Measurements from ENCODE around the gene NAV2.
"Not testable (repeated sequence)": the region's sequence is repeated elsewhere in the genome, so short reads cannot be mapped to it uniquely, and the experiment has no call there.

NAV2 gene

DNA sequence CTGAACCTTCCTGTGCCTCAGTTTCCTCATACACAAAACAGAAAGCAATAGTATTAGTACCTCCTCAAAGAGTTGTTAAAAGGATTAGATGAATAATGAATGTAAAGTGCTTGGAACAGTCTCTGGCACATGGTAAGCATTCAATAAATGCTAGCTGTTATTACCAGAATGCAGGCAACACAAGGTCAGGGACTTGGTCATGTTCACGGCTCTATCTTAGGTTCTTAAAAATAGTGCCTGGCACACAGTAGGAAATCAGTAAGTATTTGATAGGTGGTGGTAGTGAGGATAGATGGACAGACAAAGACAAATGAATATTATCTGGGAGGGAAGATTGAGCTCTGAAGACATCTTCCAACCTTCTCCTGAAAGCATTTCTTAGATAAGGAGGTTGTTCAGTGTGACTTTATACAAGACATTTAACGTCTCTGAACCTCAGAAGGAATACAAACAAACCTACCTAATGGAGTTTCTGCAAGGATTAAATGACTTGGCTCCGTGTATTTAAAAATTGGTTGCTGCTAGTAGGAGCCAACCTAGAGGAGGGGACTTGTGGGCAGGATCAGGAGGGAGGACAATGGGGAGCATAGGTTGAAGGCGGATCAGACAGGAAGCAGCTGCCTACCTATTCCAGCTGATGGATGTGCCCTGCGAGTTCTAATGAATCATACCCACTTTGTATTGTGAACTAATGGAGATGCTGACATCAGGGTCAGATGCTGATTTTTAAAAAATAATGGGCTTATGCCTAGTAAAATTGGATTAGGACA is 353.6 kb downstream of the NAV2 start:
- DNase-seq = no peak

DNA sequence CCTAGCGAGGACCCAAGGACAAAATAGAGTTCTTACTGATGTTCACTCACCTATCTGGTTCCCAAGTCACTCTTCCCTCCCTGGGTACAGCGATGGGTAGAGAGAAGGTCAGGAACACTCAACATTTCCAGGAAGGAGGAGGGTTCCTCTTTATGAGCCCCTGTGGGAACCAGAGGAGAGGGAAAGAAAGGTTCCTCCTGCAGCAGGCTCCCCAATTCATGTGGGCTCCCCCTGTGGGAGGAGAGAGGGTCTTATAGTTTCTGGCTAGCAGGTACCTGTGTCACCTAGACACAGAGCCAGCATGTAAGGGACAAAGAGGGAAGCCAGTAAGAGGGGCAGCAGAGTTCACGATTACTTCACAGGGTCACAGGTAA is 354.1 kb downstream of the NAV2 start:
- DNase-seq = no peak

DNA sequence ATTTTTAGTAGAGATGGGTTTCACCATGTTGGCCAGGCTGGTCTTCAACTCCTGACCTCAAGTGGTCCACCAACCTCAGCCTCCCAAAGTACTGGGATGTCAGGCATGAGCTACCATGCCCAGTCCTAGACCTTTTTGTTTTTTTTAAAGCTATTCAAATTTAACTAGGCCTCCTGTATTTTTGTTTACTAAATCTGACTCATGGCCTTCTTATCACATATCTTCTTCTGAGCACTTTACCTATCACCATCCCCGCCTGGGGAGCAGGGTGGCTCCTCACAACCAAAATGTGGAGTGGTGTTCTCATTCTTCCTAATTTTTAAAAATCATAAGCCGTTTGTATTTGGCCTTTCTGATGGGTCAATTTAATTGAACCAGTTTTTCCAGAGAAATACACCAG is 355.0 kb downstream of the NAV2 start:
- DNase-seq = no peak

DNA sequence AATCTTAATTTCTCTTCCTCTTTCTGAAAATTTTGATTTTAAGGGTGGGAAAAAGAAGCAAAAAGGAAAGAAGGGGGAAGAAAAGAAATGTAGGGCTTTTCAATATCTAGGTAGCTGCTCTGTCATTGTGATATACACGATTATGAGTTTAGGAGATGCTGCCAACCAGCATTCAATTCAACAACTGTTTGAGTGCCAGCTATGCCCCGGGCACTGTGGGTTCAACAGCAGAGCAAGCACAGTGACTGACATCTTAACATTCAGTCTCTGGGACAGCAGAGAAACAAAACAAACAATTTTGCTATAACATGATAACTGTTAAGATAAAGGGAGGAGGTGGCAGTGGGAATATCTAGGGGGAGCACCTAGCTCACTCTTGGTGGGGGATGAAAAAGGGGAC is 356.1 kb downstream of the NAV2 start:
- DNase-seq = no peak

DNA sequence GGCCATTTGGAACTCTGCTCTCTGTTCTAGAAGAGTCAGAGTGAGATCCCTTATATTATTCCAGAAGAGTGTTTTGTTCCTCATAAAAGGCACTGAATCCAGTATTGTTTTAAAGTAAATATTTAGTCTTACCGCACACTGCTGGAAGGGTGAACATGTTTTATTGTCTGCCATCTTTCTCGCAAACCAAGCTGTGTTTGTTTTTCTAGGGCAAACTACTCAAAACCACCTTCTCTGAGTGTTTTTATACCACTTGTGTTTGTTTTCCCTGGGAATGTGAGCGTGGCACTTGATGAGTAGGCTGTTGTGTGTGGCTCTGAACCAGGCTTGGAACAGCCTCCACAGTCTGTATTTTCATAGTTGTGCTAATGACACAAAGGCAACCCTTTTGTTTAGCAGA is 357.8 kb downstream of the NAV2 start:
- no peak for DNase-seq

DNA sequence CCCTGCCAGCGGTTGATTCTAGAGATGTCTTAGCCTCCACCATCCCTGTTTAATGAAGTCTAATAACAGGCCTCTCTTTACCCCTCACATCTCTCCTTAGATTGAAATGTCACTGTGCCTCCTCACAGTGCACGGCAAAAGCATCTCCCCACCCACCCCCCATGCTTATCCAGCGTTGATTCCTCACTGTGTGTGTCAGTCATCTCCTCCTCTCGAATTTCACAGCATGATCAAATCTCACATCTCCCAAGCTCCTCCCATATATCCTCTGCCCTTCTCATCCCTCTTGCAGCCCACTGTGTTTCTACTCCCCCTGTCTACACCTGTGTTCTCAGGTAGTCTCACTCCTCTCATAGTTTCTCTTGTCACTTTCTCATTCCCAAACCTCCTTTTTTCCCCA is 363.0 kb downstream of the NAV2 start:
- DNase-seq = no peak

DNA sequence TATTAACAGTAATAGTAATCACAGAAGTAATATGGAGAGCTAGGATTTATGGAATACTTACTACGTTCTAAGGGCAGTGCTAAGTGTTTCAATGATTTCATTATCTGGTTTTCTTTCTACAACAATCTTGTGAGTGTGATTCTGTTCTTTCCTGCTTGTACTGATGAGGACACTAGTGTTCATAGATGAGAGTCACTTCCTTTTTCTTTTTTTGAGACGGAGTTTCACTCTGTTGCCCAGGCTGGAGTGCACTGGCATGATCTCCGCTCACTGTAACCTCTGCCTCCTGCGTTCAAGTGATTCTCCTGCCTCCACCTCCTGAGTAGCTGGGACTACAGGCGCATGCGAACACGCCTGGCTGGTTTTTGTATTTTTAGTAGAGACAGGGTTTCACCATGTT is 366.2 kb downstream of the NAV2 start:
- no peak for DNase-seq

DNA sequence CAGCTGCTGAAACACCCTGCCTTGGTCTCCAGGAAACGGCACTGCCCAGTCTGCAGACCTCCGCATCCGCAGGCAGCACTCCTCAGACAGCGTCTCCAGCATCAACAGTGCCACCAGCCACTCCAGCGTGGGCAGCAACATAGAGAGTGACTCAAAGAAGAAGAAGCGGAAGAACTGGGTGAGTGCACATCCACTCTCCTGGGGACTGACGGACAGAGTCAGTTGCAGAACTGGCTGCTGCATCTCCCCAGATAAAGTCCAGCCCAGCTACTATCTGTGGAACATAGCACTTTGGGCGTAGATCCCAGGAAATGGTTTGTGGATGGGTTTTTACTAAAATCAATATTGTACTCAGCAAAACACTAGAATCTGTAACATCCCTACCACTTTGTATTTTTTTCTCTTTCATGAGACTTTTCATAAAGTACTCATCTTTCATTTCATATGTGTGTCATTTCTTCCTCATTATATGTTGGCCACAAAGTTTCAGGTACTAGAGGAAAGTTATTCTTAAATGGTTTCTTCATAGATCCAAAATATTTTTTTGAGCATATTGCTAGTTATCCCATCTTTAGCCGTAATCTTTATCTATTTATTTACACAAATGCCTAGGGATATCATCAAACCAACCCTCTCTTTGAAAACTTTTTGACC is 367.5 kb downstream of the NAV2 start:
- no peak for DNase-seq

DNA sequence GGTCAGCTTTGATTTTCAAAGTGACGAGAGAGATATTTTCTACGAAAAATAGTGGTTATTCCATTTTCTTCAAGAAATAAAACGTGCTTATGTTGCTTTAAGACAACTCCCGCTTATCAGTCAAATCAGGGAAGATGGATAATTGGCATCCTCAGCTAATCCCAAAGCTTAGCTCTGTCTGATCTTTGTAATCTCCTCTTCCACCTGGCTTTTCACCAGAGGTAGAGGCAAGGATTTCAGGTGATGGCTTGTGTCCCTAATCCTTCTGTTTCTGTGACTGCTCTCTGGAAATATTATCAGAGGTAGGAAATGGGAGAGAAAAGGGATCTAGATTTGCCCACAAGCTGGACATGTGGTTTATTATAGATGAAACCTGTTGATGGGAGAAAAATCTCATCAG is 368.7 kb downstream of the NAV2 start:
- no peak for DNase-seq

DNA sequence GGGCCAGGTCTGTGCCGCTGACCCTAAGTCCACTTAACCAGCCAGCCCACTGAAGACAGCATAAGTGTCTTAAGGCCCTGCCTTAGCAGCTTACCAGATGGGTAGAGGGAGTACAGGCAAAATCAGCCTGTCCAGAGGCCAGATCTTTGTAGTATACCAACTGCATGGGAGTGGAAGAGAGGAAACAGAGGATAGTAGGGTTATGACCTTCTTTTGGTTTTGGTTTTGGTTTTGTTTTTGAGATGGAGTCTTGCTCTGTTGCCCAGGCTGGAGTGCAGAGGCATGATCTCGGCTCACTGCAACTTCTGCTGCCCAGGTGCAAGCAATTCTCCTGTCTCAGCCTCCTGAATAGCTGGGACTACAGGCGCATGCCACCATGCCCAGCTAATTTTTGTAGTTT is 371.2 kb downstream of the NAV2 start:
- not testable (repeated sequence) for DNase-seq

DNA sequence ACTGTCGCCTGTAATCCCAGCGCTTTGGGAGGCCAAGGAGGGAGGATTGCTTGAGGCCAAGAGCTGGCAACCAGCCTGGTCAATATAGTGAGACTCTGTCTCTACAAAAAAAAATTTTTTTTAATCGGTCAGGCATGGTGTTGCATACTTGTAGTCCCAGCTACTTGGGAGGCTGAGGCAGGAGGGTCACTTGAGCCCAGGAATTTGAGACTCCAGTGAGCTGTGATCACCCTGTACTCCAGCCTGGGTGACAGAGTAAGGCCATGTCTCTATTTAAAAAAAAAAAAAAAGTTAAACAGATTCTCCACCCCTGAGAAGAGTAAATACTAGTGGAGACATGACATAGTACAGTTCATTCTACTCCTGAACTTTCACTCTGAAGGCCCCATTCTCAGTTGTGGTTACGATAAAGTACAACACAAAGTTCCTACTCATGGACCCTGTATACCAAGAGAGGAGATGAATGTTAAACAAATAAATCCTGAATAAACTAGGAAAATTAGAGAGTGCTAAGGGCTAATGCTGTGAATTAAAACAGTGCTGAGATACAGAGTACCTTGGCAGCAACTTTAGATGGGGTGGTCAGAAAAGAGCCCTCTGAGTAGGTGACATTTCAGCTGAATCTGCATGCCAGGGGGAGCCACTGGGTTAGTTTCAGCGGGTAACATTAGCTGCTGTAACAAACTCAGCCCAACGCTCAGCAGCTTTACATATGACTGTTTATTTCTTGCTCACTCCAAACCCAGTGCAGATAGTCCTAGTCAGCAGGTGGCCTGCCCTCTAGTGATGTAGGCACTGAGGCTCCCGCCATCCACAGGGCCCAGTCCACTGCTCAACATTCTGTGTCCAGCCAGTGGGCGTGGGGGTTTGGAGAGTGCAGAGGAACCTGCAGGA is 372.5 kb downstream of the NAV2 start:
- no peak for DNase-seq

DNA sequence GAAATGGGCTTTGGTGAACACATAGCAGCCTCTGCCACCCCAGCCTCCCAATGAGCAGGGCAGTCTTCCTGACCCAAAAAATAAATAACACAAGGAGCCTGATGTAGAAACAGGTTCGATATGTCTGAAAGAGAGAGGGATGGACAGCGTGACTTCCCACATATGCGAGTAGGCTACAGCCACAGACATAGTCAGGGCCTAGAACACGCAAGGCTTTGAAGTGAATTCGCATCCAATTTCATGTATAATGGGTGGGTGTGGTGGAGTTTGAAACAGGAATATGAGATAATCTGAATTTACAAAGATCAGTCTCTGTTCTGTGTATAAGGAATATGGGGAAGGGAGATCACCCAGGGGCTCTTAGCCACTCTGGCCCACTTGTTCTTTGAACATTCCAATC is 373.3 kb downstream of the NAV2 start:
- DNase-seq = no peak

DNA sequence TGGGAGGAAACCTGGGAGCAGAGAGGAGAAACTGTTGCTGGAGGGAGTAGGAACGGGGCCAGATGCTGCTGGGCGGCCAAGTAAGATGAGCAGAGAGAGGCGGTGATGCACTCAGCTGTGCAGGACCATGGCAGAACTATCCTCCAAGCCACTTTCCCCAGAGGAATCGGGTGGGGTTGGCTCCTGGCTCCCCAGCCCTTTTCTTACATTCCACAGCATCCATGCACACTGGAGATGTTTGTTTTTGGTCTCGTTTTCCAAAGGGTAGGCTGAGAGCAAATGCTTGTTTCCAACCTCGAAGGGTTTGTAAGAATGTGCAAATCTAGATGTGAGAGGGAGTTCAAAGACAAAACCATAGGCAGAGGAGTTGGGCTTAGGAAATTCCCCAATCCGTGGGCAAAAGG is 374.5 kb downstream of the NAV2 start:
- no peak for DNase-seq

DNA sequence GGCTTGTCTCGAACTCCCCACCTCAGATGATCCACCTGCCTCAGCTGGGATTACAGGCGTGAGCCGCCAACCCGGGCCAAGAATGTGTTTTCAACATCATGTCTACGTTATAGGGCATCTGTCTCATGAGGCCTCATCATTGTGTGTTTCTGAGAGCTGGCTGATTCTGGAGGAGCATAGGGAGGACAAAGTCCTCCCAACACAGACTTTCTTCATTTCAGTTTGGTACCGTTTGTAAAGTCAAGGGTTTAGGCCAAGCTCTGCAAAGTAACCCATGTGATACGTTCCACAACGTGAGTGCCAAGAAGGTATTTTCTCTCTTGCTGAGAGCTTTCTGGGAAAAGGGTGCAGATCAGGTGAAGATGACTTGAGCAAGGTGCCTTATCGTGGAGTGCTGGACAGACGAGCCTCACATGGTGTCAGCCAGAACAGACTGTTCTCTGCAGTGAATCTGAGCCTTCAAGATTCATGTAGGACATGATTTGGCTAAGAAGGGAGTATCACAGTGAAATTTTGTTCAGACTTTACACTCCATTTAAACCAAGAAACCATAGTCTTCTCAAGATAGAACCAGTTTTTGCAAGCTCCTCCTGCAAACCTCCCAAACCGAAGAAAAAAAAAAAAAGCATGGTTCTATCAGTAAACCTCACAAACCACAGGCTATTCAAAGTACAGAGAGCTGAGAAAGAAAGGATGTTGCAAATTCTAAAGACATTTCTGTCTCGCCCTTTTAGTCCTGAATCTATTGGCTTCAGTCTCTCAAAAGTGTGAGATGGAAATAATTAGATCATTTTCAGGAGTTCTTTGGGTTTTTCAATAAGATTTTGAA is 376.0 kb downstream of the NAV2 start:
- DNase-seq = no peak

DNA sequence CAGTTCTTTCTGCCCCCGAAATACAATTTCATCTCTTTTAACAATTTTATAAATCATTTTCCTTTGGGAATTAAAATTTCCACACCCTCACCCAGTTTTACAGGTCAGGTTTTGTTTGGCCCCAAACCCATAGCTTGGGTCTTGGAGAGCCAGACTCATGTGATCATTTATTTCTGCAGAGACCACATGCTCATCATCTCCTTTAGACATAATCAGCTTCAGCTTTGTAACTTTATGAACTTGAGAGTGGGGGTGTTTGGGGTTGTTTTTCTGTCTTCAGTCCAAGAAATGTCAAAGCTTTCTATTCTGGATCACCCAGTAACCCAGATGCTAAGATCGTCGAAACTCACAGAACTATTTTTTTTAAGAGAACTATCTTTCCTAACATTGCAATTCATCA is 376.7 kb downstream of the NAV2 start:
- no peak for DNase-seq

DNA sequence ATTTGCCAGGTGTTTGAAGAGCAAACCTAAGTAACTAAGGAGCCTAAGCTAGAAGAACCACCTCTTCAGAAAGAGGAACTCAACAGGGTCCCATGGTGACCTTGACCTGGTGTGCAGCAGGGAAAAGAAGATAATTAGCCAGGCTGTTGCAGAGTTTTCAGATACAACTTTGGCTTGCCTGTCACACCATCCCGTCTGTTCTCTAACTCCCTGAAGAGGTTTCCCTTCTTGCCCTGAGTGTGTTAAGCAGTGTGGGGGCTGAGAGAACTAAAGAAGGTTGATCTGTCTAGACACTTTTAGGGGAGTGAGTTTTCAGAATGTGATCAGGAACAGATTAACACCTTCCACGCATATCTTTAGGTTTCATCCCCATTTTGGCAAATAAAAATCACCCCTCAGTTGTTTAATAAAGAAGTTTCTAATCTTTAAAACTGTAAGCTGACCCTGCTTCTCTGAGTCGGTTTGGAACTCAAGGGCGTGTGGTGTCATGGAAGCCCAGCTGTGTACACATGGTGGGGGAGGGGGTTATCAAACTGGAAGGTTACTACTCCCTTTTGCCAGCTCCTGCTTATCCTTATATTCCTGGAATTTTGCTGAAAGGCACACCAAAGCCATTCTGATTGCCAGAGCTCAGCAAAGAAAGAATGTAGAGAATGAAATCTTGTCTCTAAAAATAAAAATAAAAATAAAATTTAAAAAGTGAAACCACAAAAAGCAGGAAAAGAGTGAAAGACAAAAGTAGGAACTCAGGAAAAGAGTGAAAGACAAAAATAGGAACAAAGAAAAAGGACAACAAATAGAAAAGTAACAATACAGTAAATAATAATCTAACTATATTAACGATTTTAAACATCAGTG is 377.4 kb downstream of the NAV2 start:
- DNase-seq = no peak

DNA sequence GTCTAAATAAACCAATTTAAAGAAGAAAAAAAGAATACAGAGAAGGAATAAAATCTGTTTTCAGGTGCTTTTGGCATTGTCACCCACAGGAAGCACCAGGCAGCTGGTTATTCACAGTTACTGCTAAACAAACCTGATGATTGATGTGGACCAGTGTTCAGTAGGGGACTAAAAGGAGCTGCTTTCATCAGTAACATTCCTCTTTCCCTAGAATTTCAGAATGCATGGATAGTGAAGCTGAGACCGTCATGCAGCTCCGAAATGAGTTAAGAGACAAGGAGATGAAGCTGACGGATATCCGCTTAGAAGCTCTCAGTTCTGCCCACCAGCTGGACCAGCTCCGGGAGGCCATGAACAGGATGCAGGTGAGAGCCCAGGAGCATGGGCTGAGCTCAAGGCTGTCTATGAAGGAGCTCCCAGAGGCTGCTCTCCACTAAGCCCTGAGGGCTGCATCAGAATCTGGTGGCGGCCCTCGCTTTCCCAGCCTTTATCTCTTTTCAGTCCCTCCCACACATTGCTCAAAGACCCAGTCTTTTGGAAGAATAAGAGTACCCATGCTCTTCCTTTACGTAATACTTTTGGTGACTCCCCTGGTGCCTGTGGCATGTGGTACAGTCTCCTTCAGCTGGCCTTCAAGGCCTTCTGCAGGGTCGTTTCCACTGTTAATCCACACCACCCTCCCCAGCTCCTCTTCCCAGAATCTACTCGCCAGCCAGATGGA is 378.2 kb downstream of the NAV2 start:
- no peak for DNase-seq

DNA sequence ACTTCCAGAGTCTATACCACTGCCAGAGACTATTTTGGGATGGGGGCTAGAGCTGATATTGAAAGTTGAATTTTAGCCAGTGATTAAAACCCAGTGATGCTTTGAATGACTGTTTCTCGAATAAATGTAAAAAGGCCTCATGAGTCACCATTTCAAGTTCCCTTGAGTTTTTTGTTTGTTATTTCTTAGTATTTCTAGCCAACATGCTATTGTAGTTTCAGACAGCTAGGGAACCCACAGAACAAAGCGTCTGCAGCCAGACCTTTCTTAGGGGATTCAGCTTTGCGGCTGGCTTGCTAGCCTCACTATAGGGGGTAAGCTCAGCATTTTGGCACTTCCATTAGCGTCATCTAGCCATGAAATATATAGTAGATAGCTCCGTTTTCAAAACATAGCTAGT is 381.1 kb downstream of the NAV2 start:
- no peak for DNase-seq

DNA sequence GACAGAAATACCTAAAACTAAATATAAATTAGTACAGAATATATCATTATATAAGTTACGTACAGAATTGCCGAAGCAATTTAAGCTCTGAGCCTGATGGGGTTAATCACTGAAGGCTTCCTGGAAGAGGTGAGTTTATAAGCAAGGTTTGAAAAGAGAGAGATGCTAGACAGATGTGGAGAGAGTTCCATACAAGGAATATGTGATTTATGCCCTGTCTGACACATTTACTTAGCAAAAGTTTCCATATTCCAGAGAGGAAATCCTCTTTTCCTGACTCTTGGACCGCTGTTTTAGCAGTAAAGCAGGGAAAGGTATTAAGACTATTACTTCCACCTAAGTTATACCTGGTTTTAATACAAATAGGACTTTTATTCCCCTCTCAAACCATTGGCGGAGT is 382.6 kb downstream of the NAV2 start:
- DNase-seq = no peak

DNA sequence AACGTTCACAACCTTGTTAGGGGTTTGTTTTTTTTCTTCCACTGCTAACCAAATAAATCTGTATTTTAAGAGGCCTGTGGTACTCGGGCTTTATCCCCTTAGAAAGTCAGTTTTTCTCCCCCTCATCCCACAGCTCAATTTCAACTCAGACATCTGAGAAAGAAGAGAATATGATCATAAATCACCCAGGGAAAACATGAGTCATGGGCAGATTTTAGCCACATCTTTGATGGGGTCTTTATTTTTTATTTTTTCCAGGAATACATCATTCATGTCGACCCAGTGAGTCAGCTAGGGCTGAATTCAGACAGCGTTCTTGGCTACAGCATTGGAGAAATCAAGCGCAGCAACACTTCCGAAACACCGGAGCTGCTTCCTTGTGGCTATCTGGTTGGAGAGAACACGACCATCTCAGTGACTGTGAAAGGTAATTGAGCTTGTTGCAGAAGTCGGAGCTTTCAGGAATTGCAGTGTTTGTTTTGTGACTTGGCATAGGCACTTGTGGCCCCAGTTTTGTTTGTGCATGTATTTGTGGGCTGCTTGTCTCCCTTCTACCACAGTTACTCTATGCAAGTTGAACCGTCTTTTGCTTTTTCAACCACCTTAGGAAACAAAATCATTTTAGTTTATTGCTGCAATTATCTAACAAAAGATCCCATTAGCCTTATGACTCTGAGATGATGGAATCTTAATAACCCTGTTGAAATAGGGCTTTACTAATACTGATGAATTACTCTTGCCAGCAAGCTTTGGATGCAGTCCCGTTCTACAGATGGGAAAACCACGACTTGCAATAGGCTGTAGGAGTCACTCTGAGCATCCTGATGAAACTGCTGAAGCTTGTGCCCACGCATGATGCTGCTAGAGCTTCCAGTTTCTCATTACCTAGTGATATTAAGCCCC is 384.9 kb downstream of the NAV2 start:
- DNase-seq = no peak
